Activated CD4-positive, CD25-positive, alpha-beta regulatory T cell (primary cell): ENCODE measurements around the gene VPS54.
"Not testable (repeated sequence)": the region's sequence is repeated elsewhere in the genome, so short reads cannot be mapped to it uniquely, and the experiment has no call there.

Experiments used
- DNase-seq, 4 experiments: peaks; one replicate each; lab custom pipeline; 2025; lab: John Stamatoyannopoulos, UW

VPS54 gene

GRCh38 chr2:63992061-63992685 lies 27.1 kb downstream of the VPS54 start:
- no peak for DNase-seq

GRCh38 chr2:63991173-63991999 lies 27.8 kb downstream of the VPS54 start:
- DNase-seq, result not testable (repeated sequence)

- DNase-seq, result no peak
Measured at GRCh38 chr2:63990072-63990471, 29.2 kb downstream of the VPS54 start.

DNA sequence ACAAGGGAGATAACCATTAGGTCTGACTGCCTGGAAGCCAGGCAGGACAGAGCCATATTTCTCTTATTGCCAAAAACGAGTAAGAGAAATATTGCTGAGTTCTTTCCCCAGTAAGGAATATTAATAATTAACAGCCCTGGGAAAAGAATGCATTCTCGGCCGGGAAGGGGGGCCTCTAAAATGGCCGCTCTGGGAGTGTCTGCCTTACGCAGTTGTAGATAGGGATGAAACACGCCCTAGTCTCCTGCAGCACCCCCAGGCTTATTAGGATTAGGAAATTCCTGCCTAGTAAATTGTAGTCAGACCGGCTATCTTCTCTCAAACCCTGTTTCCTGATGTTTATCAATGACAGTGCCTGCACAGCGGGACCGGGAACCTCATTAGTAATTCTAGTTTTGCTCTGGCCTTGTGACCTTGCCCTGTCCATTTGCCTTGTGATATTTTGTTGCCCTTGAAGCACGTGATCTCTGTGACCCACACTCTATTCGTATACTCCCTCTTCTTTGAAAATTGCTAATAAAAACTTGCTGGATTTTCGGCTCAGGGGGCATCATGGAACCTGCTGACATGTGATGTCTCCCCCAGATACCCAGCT lies 30.3 kb downstream of the VPS54 start:
- DNase-seq, result not testable (repeated sequence)

GRCh38 chr2:63984606-63985359 lies 34.4 kb downstream of the VPS54 start:
- DNase-seq, result no peak

DNA sequence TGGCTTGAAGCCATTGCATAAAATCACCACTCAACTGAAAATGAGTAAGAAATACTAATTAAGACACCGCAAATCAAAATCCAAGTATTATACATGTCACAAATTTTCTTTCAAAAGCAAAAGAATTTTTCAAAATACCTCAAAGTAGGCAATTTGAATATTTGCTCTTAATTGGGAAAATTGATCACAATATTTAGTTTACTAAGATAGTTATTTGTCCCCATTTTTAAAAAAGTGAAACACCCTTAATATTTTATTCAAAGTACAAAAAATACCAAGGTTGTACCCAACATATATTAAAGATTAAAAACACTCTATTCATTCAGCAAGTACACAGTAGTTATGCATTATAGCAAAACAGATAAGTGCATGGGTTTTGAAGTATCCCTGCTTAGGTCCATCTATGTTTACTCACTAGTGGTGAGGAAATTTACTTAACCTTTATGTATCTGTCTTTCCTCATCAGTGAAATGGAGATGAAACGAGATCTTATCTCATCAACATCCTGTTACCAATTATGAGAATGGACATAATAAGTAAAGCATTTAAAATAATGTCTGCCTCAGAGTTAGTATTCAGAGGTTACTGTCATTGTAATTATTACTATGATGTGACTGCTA lies 35.1 kb downstream of the VPS54 start:
- DNase-seq, result no peak

DNA sequence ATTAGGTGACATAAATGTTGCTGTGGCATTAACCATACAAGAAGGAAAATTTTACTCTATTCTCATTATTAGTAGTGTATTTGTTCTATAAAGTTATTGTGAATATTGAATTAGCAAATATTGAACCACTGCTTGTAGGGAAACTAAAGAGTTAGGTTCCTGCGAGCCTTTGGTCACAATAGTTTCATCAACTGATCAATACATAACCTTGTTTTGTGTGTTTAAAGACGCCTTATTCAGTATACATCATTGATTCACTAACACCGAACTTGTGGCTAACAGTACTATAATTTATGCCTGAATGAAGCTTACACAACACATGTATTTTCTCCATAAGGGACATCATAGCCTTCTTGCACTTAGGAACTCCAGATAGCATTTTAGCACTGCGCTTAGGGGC lies 36.9 kb downstream of the VPS54 start:
- no peak for DNase-seq

GRCh38 chr2:63981702-63982103 lies 37.5 kb downstream of the VPS54 start:
- DNase-seq, result no peak

DNA sequence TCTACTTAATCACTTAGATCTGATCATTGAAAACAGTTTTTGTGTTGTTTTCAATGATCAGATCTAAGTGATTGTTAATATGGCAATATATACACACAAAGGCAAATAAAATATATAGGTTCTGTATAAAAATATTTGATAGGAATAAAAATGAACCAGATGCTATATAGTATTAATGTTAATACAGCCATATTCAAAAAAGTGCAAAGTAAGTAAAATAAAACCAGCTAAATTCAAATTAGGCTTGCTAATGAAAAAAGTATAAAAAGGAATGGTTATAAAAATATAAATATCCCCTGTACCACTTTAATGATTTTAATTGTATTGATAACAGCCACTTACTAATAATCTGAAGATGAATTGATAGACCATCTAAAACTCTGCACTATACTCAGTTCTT lies 38.4 kb downstream of the VPS54 start:
- DNase-seq, result no peak

GRCh38 chr2:63977904-63978303 lies 41.3 kb downstream of the VPS54 start:
- DNase-seq, result peak in 1 of 4 experiments; percentile 1

- no peak for DNase-seq
Measured at GRCh38 chr2:63976125-63976510, 43.1 kb downstream of the VPS54 start.

DNA sequence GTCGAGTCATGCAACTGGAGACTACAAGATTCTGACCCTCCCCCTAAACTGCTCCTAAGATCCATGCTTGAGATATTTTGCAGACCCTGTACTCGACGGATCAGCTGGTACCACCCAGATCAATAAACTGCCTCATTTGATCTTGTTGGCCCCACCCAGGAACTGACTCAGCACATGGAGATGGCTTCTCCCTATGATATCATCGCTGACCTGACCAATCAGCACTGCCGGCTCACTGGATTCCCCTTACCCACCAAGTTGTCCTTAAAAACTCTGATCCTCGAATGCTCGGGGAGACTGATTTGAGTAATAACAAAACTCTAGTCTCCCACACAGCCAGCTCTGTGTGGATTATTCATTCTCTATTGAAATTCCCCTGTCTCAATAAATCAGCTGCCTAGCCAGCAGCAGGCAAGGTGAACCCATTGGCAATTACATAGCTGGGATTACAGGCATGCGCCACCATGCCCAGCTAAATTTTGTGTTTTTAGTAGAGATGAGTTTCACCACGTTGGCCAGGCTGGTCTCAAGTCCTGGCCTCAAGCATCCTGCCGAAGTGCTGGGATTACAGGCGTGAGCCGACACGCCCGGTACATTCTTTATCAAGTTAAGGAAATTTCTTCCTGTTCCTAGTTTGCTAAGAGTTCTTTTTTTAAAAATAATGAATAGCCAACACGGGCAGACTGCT lies 43.6 kb downstream of the VPS54 start:
- no peak for DNase-seq

DNA sequence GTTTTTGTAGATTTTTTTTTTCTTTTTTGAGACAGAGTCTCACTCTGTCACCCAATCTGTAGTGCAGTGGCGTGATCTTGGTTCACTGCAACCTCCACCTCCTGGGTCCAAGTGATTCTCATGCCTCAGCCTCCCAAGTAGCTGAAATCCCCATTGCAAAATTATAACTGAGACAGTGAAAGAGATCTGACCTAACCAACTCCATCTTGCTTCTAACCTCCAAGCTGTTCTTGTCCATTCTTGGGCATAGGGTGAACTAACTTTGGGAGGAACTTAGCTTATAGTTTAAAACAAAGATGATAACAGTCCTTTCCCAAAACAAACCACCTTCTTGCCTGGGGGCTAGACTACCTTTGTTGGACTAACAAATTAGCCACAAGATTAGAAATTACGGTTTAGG lies 44.2 kb downstream of the VPS54 start:
- not testable (repeated sequence) for DNase-seq

DNA sequence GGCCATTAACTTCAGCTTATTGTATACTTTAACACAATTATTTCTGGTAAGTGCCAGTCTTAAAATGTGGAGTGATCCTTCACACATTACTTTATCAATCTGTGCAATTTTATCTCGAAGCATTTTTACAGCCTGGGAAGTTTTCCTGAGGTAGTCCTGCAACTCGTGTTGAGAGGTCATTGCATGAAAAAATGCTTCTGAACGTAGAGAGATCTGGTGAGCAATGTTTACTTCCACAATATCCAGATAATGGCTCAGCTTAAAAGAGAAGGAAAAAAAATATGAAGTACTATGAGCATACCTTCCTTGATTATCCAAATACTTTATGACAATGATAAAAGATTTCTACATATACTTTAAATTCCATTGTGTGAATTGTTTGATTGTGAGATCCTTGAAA lies 57.0 kb downstream of the VPS54 start:
- no peak for DNase-seq

DNA sequence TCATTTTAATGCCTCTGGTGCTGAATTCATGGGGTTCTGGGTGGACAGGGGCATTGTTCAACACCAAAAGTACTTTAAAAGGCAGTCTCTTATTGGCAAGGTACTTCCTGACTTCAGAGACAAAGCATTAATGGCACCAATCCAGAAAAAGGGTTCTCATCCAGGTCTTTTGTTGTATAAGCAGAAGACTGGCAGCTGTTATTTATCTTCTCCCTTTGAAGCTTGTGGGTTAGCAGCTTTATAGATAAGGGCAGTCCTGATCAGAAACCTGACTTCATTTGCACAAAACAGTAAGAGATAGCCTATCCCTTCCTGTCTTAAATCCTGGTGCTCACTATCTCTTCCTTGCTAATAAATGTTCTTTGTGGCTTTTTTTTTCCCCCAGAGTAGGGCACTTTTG lies 68.8 kb downstream of the VPS54 start:
- DNase-seq, result no peak

GRCh38 chr2:63942788-63943187 lies 76.4 kb downstream of the VPS54 start:
- DNase-seq, result no peak

DNA sequence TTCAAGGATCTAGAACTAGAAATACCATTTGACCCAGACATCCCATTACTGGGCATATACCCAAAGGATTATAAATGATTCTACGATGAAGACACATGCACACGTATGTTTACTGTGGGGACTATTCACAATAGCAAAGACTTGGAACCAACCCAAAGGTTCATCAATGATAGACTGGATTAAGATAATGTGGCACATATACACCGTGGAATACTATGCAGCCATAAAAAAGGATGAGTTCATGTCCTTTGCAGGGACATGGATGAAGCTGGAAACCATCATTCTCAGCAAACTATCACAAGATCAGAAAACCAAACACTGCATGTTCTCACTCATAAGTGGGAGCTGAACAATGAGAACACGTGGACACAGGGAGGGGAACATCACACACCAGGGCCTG lies 87.1 kb downstream of the VPS54 start:
- not testable (repeated sequence) for DNase-seq

- DNase-seq, result no peak
Measured at GRCh38 chr2:63926815-63927214, 92.4 kb downstream of the VPS54 start.

DNA sequence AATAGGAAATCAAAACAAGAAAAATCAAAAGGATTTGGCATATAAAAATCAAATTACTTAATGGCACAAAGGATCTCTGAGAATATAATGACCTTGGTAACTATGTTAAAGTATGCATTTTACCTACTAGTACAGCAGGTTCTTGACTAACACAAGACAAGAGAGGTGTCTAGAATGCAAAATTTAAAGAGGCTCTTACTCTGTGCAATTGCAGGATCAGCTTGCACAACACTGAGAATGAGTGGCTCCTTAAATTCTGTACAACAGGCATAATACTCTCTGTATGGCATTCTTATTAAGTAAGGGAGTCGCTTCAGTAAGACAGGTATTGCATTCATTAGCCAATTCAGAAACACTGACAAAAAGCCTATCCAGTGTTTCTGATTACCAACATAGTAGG lies 104.9 kb downstream of the VPS54 start:
- DNase-seq, result no peak

DNA sequence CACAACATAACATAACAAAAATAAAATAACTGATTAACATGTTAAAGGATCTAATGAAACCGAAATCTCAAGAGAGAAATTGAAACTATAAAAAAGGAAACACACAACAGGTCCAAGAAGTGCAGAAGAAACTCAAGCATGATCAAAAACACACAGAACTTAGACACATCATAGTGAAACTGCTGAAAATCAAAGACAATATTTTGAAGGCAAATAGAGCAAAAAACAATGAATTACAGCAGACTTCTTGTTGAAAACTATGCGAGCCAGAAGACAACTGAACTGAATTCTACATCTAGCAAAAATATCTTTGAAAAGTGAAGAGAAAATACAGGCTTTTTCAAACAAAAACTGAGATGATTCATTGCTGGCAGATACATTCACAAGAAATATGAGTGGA lies 116.2 kb downstream of the VPS54 start:
- DNase-seq, result no peak

GRCh38 chr2:63902149-63902548 lies 117.1 kb downstream of the VPS54 start:
- no peak for DNase-seq
